ENCODE measurements around the gene PRKX. TPM values are rescaled to one million over a fixed set of nuclear protein-coding genes. Genes with fewer than 3 reads are reported as not detected.
"Not testable (repeated sequence)": the region's sequence is repeated elsewhere in the genome, so short reads cannot be mapped to it uniquely, and the experiment has no call there.

The PRKX gene
- total RNA-seq, 1 experiment from 2014 or later: 20.5 TPM

DNA sequence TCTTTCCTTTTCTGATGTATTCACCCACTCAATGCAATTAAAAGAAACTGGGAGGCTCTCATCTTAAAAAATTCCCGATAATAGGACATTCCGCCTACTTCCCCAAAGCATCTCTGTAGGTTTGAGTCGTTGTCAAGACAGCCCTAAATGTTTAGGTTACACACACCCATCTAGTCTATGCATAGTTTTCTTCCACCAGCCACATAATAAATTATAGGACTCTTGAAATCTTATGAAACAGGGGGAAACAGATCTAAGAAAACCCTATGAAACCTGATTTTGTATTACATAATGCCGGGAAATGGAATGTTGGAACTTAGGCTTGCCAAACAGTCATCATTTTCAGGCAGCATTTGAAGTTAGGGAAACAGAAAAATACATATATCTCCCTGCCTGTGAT is 150.0 kb downstream of the PRKX start:
- no TSS peak for BruUV-seq (replicated peaks)
- POLR2A ChIA-PET: no interaction called here
- ATAC-seq (no peak), DNase-seq (ENCODE audit: low read depth, low spot score) (no peak)
- intact Hi-C loops (cut with micrococcal nuclease; ENCODE audit: unreplicated experiment) (no loop called here), in situ Hi-C loops (cut with HindIII; ENCODE audit: low pct_unique_long_range_greater_than_20kb, low sequenced_read_pairs) (no loop called here)
- Histone ChIP-seq H3K27ac (ENCODE audit: low read length) (no peak overlapping the region), H3K4me3 (ENCODE audit: low read depth in 2 of 2, low read length in 2 of 2) (no peak overlapping the region), H3K36me3 (ENCODE audit: control insufficient read depth, insufficient read depth, low read length) (no peaks in the 10 kb centered on the region), H3K9me3 (ENCODE audit: control insufficient read depth, insufficient read depth, low read depth, low read length) (no peaks in the 10 kb centered on the region), H3K4me1 (ENCODE audit: control insufficient read depth, insufficient read depth, low read length) (no peaks in the 10 kb centered on the region), H3K27me3 (ENCODE audit: control insufficient read depth, insufficient read depth, low read length) (no peaks in the 10 kb centered on the region)
- TF ChIP-seq TCF7L2 (IDR thresholded peaks at IDR 0.05; ENCODE audit: low read depth, low read length) (no peak), SIN3A (IDR thresholded peaks at IDR 0.05; ENCODE audit: borderline replicate concordance, insufficient read depth, low read depth, low read length) (no peak), POLR2AphosphoS5 (IDR thresholded peaks at IDR 0.05; ENCODE audit: low read depth, low read length) (no peak)
- TF ChIP-seq, protein P1, sequence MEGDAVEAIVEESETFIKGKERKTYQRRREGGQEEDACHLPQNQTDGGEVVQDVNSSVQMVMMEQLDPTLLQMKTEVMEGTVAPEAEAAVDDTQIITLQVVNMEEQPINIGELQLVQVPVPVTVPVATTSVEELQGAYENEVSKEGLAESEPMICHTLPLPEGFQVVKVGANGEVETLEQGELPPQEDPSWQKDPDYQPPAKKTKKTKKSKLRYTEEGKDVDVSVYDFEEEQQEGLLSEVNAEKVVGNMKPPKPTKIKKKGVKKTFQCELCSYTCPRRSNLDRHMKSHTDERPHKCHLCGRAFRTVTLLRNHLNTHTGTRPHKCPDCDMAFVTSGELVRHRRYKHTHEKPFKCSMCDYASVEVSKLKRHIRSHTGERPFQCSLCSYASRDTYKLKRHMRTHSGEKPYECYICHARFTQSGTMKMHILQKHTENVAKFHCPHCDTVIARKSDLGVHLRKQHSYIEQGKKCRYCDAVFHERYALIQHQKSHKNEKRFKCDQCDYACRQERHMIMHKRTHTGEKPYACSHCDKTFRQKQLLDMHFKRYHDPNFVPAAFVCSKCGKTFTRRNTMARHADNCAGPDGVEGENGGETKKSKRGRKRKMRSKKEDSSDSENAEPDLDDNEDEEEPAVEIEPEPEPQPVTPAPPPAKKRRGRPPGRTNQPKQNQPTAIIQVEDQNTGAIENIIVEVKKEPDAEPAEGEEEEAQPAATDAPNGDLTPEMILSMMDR (IDR thresholded peaks at IDR 0.05): no peak
- TF ChIP-seq, protein P2, sequence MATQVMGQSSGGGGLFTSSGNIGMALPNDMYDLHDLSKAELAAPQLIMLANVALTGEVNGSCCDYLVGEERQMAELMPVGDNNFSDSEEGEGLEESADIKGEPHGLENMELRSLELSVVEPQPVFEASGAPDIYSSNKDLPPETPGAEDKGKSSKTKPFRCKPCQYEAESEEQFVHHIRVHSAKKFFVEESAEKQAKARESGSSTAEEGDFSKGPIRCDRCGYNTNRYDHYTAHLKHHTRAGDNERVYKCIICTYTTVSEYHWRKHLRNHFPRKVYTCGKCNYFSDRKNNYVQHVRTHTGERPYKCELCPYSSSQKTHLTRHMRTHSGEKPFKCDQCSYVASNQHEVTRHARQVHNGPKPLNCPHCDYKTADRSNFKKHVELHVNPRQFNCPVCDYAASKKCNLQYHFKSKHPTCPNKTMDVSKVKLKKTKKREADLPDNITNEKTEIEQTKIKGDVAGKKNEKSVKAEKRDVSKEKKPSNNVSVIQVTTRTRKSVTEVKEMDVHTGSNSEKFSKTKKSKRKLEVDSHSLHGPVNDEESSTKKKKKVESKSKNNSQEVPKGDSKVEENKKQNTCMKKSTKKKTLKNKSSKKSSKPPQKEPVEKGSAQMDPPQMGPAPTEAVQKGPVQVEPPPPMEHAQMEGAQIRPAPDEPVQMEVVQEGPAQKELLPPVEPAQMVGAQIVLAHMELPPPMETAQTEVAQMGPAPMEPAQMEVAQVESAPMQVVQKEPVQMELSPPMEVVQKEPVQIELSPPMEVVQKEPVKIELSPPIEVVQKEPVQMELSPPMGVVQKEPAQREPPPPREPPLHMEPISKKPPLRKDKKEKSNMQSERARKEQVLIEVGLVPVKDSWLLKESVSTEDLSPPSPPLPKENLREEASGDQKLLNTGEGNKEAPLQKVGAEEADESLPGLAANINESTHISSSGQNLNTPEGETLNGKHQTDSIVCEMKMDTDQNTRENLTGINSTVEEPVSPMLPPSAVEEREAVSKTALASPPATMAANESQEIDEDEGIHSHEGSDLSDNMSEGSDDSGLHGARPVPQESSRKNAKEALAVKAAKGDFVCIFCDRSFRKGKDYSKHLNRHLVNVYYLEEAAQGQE (IDR thresholded peaks at IDR 0.05; ENCODE audit: insufficient read depth in 1 of 2, low read depth in 2 of 2, low read length in 1 of 2): no peak
- CTCF ChIA-PET: no interaction called here

DNA sequence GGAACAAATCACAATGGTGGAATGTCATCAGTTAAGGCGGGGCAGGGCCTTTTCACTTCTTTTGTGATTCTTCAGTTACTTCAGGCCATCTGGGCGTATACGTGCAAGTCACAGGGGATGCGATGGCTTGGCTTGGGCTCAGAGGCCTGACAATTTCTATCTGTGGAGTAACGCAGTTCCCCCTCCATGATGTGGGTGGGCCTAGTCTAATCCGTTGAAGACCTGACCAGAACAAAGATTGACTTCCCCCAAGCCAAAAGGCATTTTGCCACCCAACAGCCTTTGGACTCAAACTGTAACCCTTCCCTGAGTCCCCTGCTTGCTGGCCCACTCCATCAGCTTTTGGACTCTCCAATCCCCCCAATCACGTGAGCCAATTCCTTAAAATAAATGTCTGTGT is 153.4 kb downstream of the PRKX start:
- BruUV-seq (replicated peaks); H3K4me1 ChIP-seq (ENCODE audit: control insufficient read depth, insufficient read depth, low read length); H3K4me3 ChIP-seq (ENCODE audit: low read depth in 2 of 2, low read length in 2 of 2); DNase-seq (ENCODE audit: low read depth, low spot score); intact Hi-C loops (cut with micrococcal nuclease; ENCODE audit: unreplicated experiment); H3K36me3 ChIP-seq (ENCODE audit: control insufficient read depth, insufficient read depth, low read length); POLR2A ChIA-PET; in situ Hi-C loops (cut with HindIII; ENCODE audit: low pct_unique_long_range_greater_than_20kb, low sequenced_read_pairs); H3K9me3 ChIP-seq (ENCODE audit: control insufficient read depth, insufficient read depth, low read depth, low read length); H3K27me3 ChIP-seq (ENCODE audit: control insufficient read depth, insufficient read depth, low read length); ATAC-seq; H3K27ac ChIP-seq (ENCODE audit: low read length); CTCF ChIA-PET: not testable (repeated sequence)
